ENCODE results near the gene POLD1.

The POLD1 gene

DNA sequence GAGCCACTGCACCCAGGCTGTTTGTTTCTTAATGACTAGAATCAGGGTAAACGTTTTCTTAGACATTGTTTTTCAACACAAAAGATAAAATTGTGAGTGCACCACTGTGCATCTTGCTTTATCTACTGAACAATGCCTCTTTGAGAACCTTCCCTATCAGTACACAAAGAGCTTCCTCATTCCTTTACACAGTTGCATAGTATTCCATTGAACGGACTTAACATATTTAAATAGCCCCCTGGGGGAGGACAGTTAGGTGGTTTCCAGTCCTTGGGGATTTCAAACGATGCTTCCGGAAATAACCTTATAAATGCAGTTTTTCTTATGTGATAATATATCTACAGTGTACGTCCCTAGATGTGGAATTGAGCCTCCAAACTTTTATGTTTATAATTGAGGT is 8.6 kb downstream of the POLD1 start:
- DNase-seq, result no peak

DNA sequence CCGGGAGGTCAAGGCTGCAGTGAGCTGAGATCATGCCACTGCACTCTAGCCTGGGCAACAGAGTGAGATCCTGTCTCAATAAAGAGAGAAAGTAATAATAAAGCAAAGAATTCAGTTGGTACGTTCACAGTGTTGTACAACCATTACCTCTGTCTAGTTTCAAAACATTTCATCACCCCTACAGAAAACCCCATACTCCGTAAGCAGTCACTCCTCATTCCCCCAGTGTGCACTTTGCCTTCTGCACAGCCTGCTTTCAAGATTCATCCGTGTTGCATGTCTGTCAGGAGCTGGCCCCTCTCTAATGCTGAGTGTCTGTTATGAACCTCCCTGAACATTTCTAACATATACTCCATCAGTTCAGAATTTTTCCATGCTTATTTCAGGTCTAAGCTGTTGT is 9.4 kb downstream of the POLD1 start:
- no peak for DNase-seq

- DNase-seq, result no peak
Observed at GRCh38 chr19:50394017-50394416, 9.9 kb downstream of the POLD1 start.

- DNase-seq, result no peak
Observed at GRCh38 chr19:50398675-50399367, 14.7 kb downstream of the POLD1 start.

- DNase-seq, result no peak
Observed at GRCh38 chr19:50399368-50399745, 15.2 kb downstream of the POLD1 start.

DNA sequence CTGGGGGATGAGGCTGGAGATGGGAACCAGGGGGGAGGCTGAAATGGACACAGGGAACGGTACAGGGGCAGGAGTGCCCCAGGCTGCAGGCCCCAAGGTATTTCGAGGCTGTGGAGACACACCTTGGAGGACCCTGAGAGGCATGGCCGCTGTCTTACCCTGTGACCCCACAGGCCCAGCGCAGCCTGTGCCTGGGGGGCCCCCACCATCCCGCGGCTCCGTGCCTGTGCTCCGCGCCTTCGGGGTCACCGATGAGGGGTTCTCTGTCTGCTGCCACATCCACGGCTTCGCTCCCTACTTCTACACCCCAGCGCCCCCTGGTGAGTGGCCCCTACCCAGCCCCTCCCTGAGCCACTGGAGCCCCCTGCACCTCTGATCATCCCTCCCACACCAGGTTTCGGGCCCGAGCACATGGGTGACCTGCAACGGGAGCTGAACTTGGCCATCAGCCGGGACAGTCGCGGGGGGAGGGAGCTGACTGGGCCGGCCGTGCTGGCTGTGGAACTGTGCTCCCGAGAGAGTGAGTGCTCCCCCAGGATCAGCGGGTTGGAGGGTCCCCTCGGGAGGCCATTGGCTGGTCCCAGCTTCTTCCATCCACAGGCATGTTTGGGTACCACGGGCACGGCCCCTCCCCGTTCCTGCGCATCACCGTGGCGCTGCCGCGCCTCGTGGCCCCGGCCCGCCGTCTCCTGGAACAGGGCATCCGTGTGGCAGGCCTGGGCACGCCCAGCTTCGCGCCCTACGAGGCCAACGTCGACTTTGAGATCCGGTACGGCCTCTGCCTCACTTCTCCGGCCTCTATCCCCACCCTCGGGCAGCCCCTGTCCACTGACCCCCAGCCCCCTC is 17.7 kb downstream of the POLD1 start:
- DNase-seq, result no peak

DNA sequence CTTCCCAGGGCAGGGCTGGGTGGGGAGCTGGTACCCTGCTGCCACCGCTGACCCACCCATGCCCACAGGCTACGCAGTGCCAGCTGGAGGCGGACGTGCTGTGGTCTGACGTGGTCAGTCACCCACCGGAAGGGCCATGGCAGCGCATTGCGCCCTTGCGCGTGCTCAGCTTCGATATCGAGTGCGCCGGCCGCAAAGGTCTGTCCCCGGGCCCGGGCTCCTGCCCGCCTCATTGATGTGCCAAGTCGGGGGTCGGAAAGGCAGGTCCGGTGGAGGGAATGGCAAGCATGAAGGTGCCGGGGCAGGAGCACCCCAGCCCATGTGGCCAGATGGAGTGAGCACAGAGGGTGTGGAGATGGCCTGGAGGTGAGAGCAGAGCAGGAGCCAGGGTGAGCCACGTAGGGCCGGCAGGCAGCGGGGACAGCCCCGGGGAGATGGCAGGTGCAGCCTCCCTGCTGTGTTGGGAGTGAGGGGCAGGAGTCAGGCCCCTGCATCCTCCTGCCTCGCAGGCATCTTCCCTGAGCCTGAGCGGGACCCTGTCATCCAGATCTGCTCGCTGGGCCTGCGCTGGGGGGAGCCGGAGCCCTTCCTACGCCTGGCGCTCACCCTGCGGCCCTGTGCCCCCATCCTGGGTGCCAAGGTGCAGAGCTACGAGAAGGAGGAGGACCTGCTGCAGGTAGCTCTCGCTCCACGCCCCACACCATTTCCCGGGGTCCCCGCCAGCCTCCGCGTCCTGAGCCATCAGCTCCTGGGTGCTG is 18.6 kb downstream of the POLD1 start:
- DNase-seq, result no peak

GRCh38 chr19:50406156-50406820 is 22.1 kb downstream of the POLD1 start:
- DNase-seq, result no peak

DNA sequence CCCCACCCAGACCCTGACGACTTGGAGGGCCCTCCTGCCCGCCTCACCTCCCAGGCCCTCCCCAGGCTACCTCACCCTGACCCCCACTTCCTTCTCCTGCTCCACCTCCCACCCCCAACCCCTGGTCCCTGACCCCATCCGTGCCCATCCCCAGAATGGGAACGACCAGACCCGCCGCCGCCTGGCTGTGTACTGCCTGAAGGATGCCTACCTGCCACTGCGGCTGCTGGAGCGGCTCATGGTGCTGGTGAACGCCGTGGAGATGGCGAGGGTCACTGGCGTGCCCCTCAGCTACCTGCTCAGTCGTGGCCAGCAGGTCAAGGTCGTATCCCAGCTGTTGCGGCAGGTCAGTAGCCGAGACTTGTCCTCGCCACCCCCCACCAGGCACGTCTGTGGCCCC is 22.7 kb downstream of the POLD1 start:
- DNase-seq, result no peak

- DNase-seq, result no peak
Observed at GRCh38 chr19:50409347-50409746, 25.2 kb downstream of the POLD1 start.

GRCh38 chr19:50410109-50410508 is 26.0 kb downstream of the POLD1 start:
- DNase-seq, result no peak

DNA sequence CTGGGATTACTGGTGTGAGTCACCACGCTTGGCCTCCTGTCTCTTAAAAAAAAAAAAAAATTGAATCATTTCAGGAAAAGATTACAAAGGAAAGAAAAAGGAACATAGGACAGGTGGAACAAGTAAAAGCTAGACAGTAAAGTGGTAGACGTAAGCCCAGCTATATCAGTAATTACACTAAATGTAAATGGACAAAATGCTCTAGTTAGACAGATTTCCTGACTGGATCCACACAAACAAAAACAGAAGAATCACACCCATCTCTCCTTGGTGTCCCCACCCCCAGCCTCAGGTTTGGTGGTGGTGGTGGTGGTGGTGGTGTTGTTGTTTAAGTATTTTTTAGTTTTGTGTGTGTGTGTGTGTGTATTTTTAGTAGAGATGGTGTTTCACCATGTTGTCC is 28.3 kb downstream of the POLD1 start:
- no peak for DNase-seq

DNA sequence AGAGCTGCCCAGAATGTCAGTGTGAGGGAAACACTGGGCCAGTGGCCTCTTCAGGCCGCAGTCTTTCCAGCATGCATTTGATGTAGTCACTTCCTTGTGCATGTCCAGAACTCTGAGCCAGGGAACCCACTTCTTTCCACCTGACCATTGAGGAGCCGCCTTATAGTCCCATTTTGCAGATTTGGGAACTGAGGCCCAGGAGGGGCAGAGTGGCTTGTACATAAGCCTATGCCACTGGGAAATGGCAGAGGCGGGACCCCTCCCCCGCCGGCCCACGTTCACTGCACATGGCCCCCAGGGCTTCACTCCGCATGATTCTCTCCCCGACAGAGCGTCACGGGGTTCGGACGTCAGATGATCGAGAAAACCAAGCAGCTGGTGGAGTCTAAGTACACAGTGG is 28.9 kb downstream of the POLD1 start:
- DNase-seq, result no peak

DNA sequence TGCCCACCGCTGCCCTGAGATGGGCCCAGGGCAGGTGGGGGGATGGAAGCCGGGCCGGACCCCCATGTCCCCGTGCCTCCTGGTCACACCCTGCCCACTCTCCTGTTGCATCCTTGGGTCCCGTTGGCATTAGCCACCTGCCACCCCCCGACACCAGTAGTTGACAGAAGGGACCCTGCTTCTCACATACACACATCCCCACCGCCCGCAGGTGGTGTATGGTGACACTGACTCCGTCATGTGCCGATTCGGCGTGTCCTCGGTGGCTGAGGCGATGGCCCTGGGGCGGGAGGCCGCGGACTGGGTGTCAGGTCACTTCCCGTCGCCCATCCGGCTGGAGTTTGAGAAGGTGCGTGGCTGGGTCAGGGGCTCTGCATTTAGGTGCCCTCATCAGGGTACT is 29.4 kb downstream of the POLD1 start:
- no peak for DNase-seq

DNA sequence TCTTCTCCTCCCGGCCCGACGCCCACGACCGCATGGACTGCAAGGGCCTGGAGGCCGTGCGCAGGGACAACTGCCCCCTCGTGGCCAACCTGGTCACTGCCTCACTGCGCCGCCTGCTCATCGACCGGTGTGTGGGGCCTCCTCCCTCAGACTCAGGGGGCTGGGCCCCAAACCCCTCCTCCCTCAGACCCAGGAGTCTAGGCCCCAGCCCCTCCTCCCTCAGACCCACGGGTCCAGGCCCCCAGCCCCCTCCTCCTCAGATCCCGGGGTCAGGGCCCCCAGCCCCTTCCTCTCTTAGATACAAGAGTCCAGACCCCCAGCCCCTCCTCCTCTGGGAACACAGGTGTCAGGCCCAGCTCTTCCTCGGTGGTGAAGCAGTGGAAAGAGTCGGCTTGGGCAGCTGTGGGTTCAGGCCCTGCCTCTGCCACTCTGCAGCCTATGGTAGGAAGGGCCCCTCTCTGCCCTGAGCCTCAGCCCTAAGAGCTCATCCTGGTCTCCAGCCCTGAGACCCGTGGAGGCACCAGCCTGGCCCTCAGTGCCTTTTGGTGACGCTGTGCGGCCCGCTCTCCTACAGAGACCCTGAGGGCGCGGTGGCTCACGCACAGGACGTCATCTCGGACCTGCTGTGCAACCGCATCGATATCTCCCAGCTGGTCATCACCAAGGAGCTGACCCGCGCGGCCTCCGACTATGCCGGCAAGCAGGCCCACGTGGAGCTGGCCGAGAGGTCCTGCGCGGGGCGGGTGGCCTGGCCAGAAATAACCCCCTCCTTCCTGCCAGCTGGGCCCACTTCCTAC is 30.9 kb downstream of the POLD1 start:
- no peak for DNase-seq

DNA sequence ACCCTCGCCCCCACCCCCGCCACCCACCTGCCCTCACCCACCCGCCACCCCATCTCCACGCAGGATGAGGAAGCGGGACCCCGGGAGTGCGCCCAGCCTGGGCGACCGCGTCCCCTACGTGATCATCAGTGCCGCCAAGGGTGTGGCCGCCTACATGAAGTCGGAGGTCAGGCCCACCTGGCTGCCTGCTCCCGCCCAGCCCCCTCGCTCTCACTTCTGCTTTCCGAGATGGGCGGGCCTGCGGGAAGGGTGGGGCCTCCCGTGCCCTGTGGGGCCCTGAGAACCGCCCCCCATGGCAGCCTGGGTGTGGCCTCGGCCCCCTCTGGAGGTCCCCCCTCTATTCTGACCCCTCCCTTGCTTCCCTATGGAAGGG is 31.5 kb downstream of the POLD1 start:
- no peak for DNase-seq

- no peak for DNase-seq
Observed at GRCh38 chr19:50416034-50416977, 32.2 kb downstream of the POLD1 start.

DNA sequence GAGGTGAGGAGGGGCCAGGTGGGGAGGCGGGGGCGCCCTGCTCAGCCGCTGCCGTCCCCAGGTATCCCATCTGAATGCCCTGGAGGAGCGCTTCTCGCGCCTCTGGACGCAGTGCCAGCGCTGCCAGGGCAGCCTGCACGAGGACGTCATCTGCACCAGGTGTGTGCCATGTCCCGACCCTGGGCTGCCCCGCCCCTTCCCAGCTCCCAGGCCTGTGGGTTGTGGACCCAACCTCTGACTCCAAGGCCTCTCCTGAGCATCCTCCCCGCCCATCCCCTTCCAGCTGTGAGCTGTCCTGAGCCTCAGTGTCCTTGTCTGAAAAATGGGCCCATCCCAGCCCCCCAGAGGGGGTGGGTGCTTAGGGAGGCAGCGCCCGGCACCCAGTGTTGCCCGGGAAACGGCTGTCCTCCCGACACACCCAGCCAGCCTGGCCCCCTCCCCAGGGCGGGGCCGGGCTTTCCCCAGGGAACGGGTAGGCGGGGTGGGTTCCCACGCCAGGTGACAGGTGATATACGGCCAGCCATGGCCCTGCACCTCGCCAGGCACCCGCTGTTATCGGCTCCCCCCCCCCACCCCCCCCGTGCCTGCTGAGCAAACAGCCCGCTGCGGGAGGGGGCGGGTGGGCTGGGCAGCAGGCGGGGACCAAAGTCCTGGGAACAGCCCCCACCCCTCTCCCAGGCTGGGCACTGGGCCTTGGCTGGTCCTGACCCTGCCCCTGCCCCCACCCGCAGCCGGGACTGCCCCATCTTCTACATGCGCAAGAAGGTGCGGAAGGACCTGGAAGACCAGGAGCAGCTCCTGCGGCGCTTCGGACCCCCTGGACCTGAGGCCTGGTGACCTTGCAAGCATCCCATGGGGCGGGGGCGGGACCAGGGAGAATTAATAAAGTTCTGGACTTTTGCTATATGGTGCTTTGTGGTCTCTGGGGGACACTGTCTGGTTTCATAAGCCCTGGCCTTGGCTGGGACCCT is 33.2 kb downstream of the POLD1 start:
- DNase-seq, result no peak

DNA sequence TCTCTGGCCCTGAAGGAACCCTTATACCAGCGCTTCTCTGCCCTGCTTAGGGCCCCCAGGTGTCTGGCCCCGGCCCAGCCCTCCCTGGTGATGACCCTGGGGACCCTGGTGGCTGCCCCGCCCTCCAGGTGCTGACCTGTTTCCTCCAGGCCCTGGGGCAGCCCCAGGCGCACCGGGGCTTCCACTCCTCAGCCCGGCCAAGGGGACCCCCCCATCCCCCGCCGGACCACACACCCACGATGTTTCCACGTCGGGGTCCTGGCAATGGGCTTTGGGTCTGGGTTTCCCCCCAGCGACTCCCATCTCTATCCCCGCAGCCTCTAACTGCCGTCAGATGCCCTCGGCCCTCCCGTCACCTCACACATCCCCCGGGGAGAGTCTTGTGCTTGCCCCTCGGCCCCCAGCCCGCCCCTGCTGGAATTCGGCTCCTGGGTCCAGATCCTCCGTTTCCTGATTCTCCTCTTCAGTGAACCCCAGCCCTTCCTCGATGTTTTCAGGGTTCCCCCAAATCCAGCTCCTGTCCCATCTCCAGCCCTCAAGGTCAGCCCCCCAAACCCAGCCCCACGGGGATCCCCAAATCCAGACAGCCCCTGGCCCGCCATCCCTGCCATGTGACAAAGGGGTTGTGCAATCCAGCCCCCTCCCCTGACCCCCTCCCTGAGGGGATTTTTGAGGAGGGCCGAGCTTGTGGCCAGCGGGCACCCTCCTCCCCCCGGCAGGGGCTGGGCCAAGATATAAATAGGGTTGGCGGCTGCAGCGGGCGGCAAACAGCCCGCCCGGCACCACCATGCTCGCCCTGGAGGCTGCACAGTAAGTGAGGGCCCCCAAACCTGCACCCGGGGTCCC is 34.3 kb downstream of the POLD1 start, which contains the start of gene SPIB:
Gene SPIB, plus strand, starts transcription at position 763 of the 846 bp plus-strand sequence. Its CDS starts 25 bp downstream, at position 788.
- no peak for DNase-seq

All from SIG-M5 (cell line).